ENCODE data around the gene PDXK.

Gene PDXK

DNA sequence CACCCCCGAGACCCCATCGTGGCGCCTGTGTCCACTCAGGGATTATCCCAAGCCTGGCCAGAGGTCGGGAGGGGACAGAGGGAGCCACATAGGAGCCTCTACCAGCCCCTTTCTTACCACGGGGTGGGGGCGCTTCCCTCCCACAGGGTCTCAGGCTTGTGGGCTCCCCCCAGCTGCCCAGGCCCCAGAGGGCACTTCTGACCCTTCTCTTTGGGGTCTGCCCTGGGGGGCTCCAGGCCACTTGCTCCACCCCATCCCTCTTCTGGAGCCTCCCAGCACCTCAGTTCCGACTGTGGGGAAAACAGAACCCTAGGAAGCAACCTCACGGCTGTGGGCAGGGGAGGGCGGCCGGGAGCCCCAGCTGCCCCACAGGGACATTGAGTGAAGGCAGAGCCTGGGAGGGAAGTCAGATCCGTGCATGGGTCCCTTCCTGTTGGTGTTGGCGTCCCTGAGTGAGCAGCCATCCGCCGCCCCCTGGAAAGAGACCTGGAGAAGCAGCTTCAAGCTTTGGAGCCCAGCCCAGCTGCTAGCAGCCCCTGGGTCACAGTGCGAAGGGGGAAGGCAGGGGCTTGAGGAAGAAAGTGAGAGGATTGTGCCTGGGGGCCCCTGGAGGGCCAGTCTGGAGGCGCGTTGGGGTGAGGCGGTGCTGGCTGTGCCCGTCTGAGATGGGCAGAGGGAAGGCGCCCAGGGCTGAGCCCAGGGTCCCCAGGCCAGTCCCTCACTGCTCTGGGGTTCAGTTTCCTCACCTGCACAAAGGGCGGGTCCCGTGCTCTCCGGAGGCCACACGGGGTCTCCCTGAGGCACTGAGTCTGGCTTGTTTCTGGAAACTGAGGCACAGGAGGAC, 92.6 kb downstream of the PDXK start:
- no peak overlapping the region for H3K4me3 ChIP-seq (ENCODE audit: control insufficient read depth, low read depth, low read length)
- TF ChIP-seq, protein P1, sequence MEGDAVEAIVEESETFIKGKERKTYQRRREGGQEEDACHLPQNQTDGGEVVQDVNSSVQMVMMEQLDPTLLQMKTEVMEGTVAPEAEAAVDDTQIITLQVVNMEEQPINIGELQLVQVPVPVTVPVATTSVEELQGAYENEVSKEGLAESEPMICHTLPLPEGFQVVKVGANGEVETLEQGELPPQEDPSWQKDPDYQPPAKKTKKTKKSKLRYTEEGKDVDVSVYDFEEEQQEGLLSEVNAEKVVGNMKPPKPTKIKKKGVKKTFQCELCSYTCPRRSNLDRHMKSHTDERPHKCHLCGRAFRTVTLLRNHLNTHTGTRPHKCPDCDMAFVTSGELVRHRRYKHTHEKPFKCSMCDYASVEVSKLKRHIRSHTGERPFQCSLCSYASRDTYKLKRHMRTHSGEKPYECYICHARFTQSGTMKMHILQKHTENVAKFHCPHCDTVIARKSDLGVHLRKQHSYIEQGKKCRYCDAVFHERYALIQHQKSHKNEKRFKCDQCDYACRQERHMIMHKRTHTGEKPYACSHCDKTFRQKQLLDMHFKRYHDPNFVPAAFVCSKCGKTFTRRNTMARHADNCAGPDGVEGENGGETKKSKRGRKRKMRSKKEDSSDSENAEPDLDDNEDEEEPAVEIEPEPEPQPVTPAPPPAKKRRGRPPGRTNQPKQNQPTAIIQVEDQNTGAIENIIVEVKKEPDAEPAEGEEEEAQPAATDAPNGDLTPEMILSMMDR (conservative IDR thresholded peaks at IDR 0.05; ENCODE audit: control insufficient read depth, insufficient read depth, low read depth, low read length) = no peak
- no peak for DNase-seq (ENCODE audit: low read depth)
